Gastroesophageal sphincter (tissue), 4 donors: ENCODE data around the gene TARS3. TPM values are rescaled to one million over a fixed set of nuclear protein-coding genes. Genes with fewer than 3 reads are reported as not detected.

Source experiments
- ATAC-seq: fragments of 150-250 bp; one replicate; pipeline ENCODE4 v1.9.1; 2016; ENCODE audit warnings: mild to moderate bottlenecking, moderate library complexity
- H3K27ac ChIP-seq, 4 donors: fragments of 200-600 bp; sonication (generic) in 3 of 4; 1 replicate in 3 of 4; 2 replicates in 1 of 4; pipeline ENCODE4 v1.5.1; 2016 to 2019
- H3K27me3 ChIP-seq: fragments of 200-600 bp; sonication (generic); one replicate; pipeline ENCODE4 v1.5.1; 2019
- H3K36me3 ChIP-seq, 2 donors: fragments of 200-600 bp; sonication (generic); one replicate each; pipeline ENCODE4 v1.5.1; 2019; ENCODE audit warnings: control low read depth in 1 of 2
- H3K4me1 ChIP-seq, 3 donors: fragments of 200-600 bp; sonication (generic); 1 replicate in 2 of 3; 2 replicates in 1 of 3; pipeline ENCODE4 v1.5.1; 2016 to 2019; ENCODE audit warnings: control low read depth in 2 of 3
- H3K4me3 ChIP-seq, 2 donors: fragments of 200-600 bp; sonication (generic); one replicate each; pipeline ENCODE4 v1.5.1; 2019; ENCODE audit warnings: mild to moderate bottlenecking in 1 of 2, moderate library complexity in 1 of 2
- H3K9me3 ChIP-seq, 3 donors: fragments of 200-600 bp; sonication (generic); one replicate each; pipeline ENCODE4 v1.5.1; 2017 to 2019; ENCODE audit warnings: control low read depth in 2 of 3
- CTCF ChIP-seq, 4 experiments: fragments of 200-600 bp in 2 of 4; fragments of 450-650 bp in 2 of 4; sonication (generic) in 1 of 4; IDR thresholded peaks; one replicate each; pipeline ENCODE4 v1.5.1; 2017 to 2019; ENCODE audit warnings: antibody characterized with exemption in 4 of 4, mild to moderate bottlenecking in 2 of 4, moderate library complexity in 2 of 4
- EP300 ChIP-seq: sonication (generic); formaldehyde crosslinking; IDR thresholded peaks from one replicate; pipeline ENCODE4 v1.6.1; 2017; ENCODE audit warnings: antibody characterized with exemption, mild to moderate bottlenecking
- POLR2A ChIP-seq, 2 donors: fragments of 450-650 bp; IDR thresholded peaks; one replicate each; pipeline ENCODE4 v1.6.1; 2017; ENCODE audit warnings: antibody characterized with exemption in 2 of 2, mild to moderate bottlenecking in 2 of 2, moderate library complexity in 1 of 2
- POLR2AphosphoS5 ChIP-seq: sonication (generic); formaldehyde crosslinking; IDR thresholded peaks from one replicate; pipeline ENCODE4 v1.6.1; 2017; ENCODE audit warnings: antibody characterized with exemption
- WGBS, 2 donors: methylation state at CpG; one replicate each; pipeline ENCODE4 v1.1.5; 2018; ENCODE audit warnings: low coverage in 1 of 2; 5-methylcytosine and 5-hydroxymethylcytosine counted together
- total RNA-seq, 4 donors: library from RNA; depleted of rRNA; stranded (reverse); fragments of >200 nt; gene quantifications; one replicate each; pipeline ENCODE4 v1.1.0, GENCODE V29; 2016

Gene TARS3
- total RNA-seq, 4 donors from 2014 or later, result 19.2 to 49.0 (median 26.7) TPM

- 67 to 69% methylated on average over 6 of the region's 6 CpGs for WGBS, 2 donors
- no peaks in the 10 kb centered on the region for H3K27me3 ChIP-seq
- no peaks in the 10 kb centered on the region for H3K9me3 ChIP-seq
- no peaks in the 10 kb centered on the region for H3K4me1 ChIP-seq
- no peak for ATAC-seq
- TF ChIP-seq CTCF (IDR thresholded peaks at IDR 0.05) (no peak), POLR2A (IDR thresholded peaks at IDR 0.05) (no peak), EP300 (no peak), POLR2AphosphoS5 (no peak)
- no peak overlapping the region for H3K4me3 ChIP-seq
- H3K27ac ChIP-seq, result no peak overlapping the region
- peaks cover 3 to 97% of the 10 kb centered on the region in 2 donors for H3K36me3 ChIP-seq
Measured at GRCh38 chr15:101710806-101711205, 13.5 kb downstream of the TARS3 start.

- Histone ChIP-seq H3K27me3 (no peaks in the 10 kb centered on the region), H3K4me1 (no peaks in the 10 kb centered on the region), H3K27ac (no peak overlapping the region), H3K4me3 (no peak overlapping the region), H3K36me3 (peaks cover 3 to 99% of the 10 kb centered on the region in 2 donors), H3K9me3 (no peaks in the 10 kb centered on the region)
- TF ChIP-seq EP300, result no peak
- 92% methylated on average over 5 of the region's 5 CpGs; no CpG with 5 or more reads in 1 of the 2 donors for WGBS, 2 donors
- no peak for ATAC-seq
Measured at GRCh38 chr15:101709466-101709865, 14.8 kb downstream of the TARS3 start.

- H3K27me3 ChIP-seq, result no peaks in the 10 kb centered on the region
Measured at GRCh38 chr15:101707983-101708382, 16.3 kb downstream of the TARS3 start.

GRCh38 chr15:101702077-101702476 lies 22.2 kb downstream of the TARS3 start:
- WGBS, 2 donors, result 62 to 77% methylated on average over 3 to 4 of the region's 4 CpGs
- H3K36me3 ChIP-seq, result peaks cover 3 to 98% of the 10 kb centered on the region in 2 donors
- TF ChIP-seq POLR2AphosphoS5 (no peak), POLR2A (IDR thresholded peaks at IDR 0.05) (no peak), EP300 (no peak)
- no peak for ATAC-seq
- no peaks in the 10 kb centered on the region for H3K27me3 ChIP-seq
- no peak overlapping the region for H3K27ac ChIP-seq
- H3K4me1 ChIP-seq, result no peaks in the 10 kb centered on the region
- no peak overlapping the region for H3K4me3 ChIP-seq
- H3K9me3 ChIP-seq, result no peaks in the 10 kb centered on the region

More at GRCh38 chr15:101707983-101708382, 16.3 kb downstream of the TARS3 start:
- H3K36me3 ChIP-seq, result peaks cover 3 to 97% of the 10 kb centered on the region in 2 donors
- H3K4me3 ChIP-seq, result no peak overlapping the region
- no peaks in the 10 kb centered on the region for H3K4me1 ChIP-seq
- H3K9me3 ChIP-seq, result no peaks in the 10 kb centered on the region
- 83 to 100% methylated on average over 1 to 3 of the region's 4 CpGs for WGBS, 2 donors
- TF ChIP-seq CTCF (IDR thresholded peaks at IDR 0.05) (no peak), EP300 (no peak), POLR2A (IDR thresholded peaks at IDR 0.05) (no peak), POLR2AphosphoS5 (no peak)
- no peak overlapping the region for H3K27ac ChIP-seq
- ATAC-seq, result no peak

- no peak overlapping the region for H3K4me3 ChIP-seq
- ATAC-seq, result no peak
- H3K4me1 ChIP-seq, result no peaks in the 10 kb centered on the region
- H3K27me3 ChIP-seq, result no peaks in the 10 kb centered on the region
- no peak overlapping the region for H3K27ac ChIP-seq
- no peak for TF ChIP-seq POLR2A (IDR thresholded peaks at IDR 0.05)
- no peak for TF ChIP-seq CTCF (IDR thresholded peaks at IDR 0.05)
- TF ChIP-seq POLR2AphosphoS5, result no peak
- TF ChIP-seq EP300, result no peak
- H3K9me3 ChIP-seq, result no peaks in the 10 kb centered on the region
- 85 to 93% methylated on average over 2 of the region's 2 CpGs for WGBS, 2 donors
- H3K36me3 ChIP-seq, result peaks cover 3 to 100% of the 10 kb centered on the region in 2 donors
Measured at GRCh38 chr15:101698314-101698713, 26.0 kb downstream of the TARS3 start.

- Histone ChIP-seq H3K4me1 (no peaks in the 10 kb centered on the region), H3K9me3 (no peaks in the 10 kb centered on the region), H3K27me3 (no peaks in the 10 kb centered on the region), H3K36me3 (peaks cover 3 to 100% of the 10 kb centered on the region in 2 donors), H3K4me3 (no peak overlapping the region), H3K27ac (no peak overlapping the region)
- WGBS, 2 donors, result 89 to 93% methylated on average over 4 to 6 of the region's 7 CpGs
- TF ChIP-seq POLR2A (IDR thresholded peaks at IDR 0.05) (no peak), CTCF (IDR thresholded peaks at IDR 0.05) (no peak), POLR2AphosphoS5 (no peak), EP300 (no peak)
- ATAC-seq, result no peak
Measured at GRCh38 chr15:101697488-101697887, 26.8 kb downstream of the TARS3 start.
